Heart right ventricle (tissue), 16 donors: ENCODE results near the gene DDX39A. TPM values are rescaled to one million over a fixed set of nuclear protein-coding genes. Genes with fewer than 3 reads are reported as not detected.
A peak's percentile ranks its signal among the peaks of the same experiment; 100 is the strongest.

Source experiments
- ATAC-seq, 8 donors: fragments of 200-7000 bp; cut with Tn5 transposase; one replicate each; pipeline ENCODE4 v1.9.1; 2020; ENCODE audit warnings: mild to moderate bottlenecking in 8 of 8, moderate library complexity in 8 of 8, moderate number of reproducible peaks in 1 of 8
- DNase-seq, 2 donors: peaks; one replicate each; pipeline ENCODE4 v3.0.0-alpha.2; 2020
- H3K27ac ChIP-seq, 10 donors: fragments of 200-600 bp; sonication (generic) in 2 of 10; one replicate each; pipeline versions ENCODE4 v1.5.0 to v1.8.0; 2020 to 2022; ENCODE audit warnings: mild to moderate bottlenecking in 3 of 10
- H3K27me3 ChIP-seq, 7 donors: fragments of 200-600 bp; one replicate each; pipeline ENCODE4 v1.8.0; 2021 to 2022; ENCODE audit warnings: mild to moderate bottlenecking in 2 of 7
- H3K36me3 ChIP-seq, 9 donors: fragments of 200-600 bp; sonication (generic) in 1 of 9; one replicate each; pipeline versions ENCODE4 v1.5.0 to v1.8.0; 2020 to 2022; ENCODE audit warnings: mild to moderate bottlenecking in 2 of 9
- H3K4me1 ChIP-seq, 9 donors: fragments of 200-600 bp; sonication (generic) in 1 of 9; one replicate each; pipeline versions ENCODE4 v1.5.0 to v1.8.0; 2020 to 2022; ENCODE audit warnings: mild to moderate bottlenecking in 4 of 9
- H3K4me3 ChIP-seq, 10 donors: fragments of 200-600 bp; sonication (generic) in 2 of 10; one replicate each; pipeline versions ENCODE4 v1.5.0 to v1.8.0; 2020 to 2022; ENCODE audit warnings: mild to moderate bottlenecking in 7 of 10, moderate library complexity in 2 of 10
- H3K9me3 ChIP-seq, 11 donors: fragments of 200-600 bp in 10 of 11; sonication (generic) in 2 of 11; one replicate each; pipeline versions ENCODE4 v1.5.0 to v1.8.0; 2013 to 2022; ENCODE audit warnings: mild to moderate bottlenecking in 2 of 11, control low read depth in 1 of 11, moderate library complexity in 1 of 11
- CTCF ChIP-seq, 9 donors: fragments of 200-600 bp; sonication (generic) in 2 of 9; IDR thresholded peaks; one replicate each; pipeline versions ENCODE4 v1.5.0 to v1.8.0; 2021 to 2022; ENCODE audit warnings: antibody characterized with exemption in 9 of 9, mild to moderate bottlenecking in 5 of 9, moderate library complexity in 1 of 9
- WGBS, 2 donors: extraction: QIAGEN DNeasy Blood & Tissue Kit; methylation state at CpG; one replicate each; pipeline ENCODE4 v1.1.7; 2013; ENCODE audit warnings: inconsistent platforms in 1 of 2; 5-methylcytosine and 5-hydroxymethylcytosine counted together
- intact Hi-C, 10 donors: fragments of 100-400 bp; cut with DNase I; formaldehyde crosslinking; loops; one replicate each; pipeline versions ENCODE4 v1.11.1 to v1.14.2; 2022
- polyA plus RNA-seq, 2 donors: library from polyadenylated mRNA; stranded (reverse); fragments of 200-250 nt; gene quantifications; one replicate each; pipeline ENCODE4 v1.2.3, GENCODE V29; 2013
- total RNA-seq, 10 donors: library from RNA; stranded (reverse); fragmentation: NEBNext Ultra II Directional in 3 of 10; extraction: Animal tissue kit (Norgen Biotek cat#: 25700) in 3 of 10; gene quantifications; one replicate each; pipeline versions ENCODE4 v1.2.1 to v1.2.4, GENCODE V29; 2021 to 2023
- donor health status: Arrhythmogenic right ventricular cardiomyopathy.
- donor health status: ischemic (EF 13 %, LVEDD 7.1; RV severe dilation, severe dysfunction).
- donor health status: healthy with polysubstance abuse.
- donor health status: DM: no; HTN: yes; CAD: no.
- donor health status: DM: no; HTN: no; CAD: no.
- donor health status: ischemic (EF 25% LVEDD 6.9; RV normal size, moderate dysfunction).
- donor health status: ischemic (EF 25% LVEDD 5.7; RV mildly dilated, moderate dysfunction).
- donor health status: healthy.
- donor health status: DM: yes; HTN: yes; CAD: no.
- donor health status: Ischemic cardiomyopathy.
- donor health status: ischemic (EF 35%, LVEDD 5.7; RV mildly dilated, moderate dysfunction).
- donor health status: nonischemic (EF 11% LVEDD 7.7; RV severe dilation, severe dysfunction).
- donor health status: DM: yes; HTN: yes; CAD: no.
- donor health status: PGD.
- donor health status: ischemic (EF 29% LVEDD 5.4; RV normal size, mild dysfunction).
- donor health status: nonischemic (EF 23%, LVEDD 6.1; RV moderate dilation, normal function).

Gene DDX39A
- total and polyA plus RNA-seq, 12 donors, result 15.4 to 110 (median 24.3) TPM

- intact Hi-C loops, result loop anchor here in 8 of 10 donors (2.0 to 10.0 kb wide), 7 partner anchors 45 to 263 kb away; partner anchors contain the start of gene ADGRL1 (in 1 of the 8)
- Histone ChIP-seq H3K27ac (no peak overlapping the region), H3K4me3 (no peak overlapping the region), H3K9me3 (no peaks in the 10 kb centered on the region), H3K27me3 (no peaks in the 10 kb centered on the region), H3K36me3 (peaks cover 4 to 100% (median 76%) of the 10 kb centered on the region in 9 donors), H3K4me1 (peaks cover 0 to 21% (median 14%) of the 10 kb centered on the region in 9 donors)
- no peak for TF ChIP-seq CTCF (IDR thresholded peaks at IDR 0.05)
- no peak for DNase-seq
- WGBS, 2 donors, result 79 to 81% methylated on average over 20 of the region's 20 CpGs
- peak in 1 of 8 donors; percentile 7 for ATAC-seq
Observed at GRCh38 chr19:14407605-14408484, 11.3 kb downstream of the DDX39A start.

- WGBS, 2 donors, result 92% methylated on average over 27 of the region's 27 CpGs
- no peak for DNase-seq
- intact Hi-C loops, result loop anchor here in 8 of 10 donors (2.0 to 10.0 kb wide), 7 partner anchors 44 to 262 kb away; partner anchors contain the start of gene ADGRL1 (in 1 of the 8)
- Histone ChIP-seq H3K4me3 (no peak overlapping the region), H3K4me1 (peaks cover 0 to 18% (median 10%) of the 10 kb centered on the region in 9 donors), H3K27ac (peak overlapping the region in 8 of 10 donors; percentile 24 to 82 (median 64)), H3K9me3 (no peaks in the 10 kb centered on the region), H3K27me3 (no peaks in the 10 kb centered on the region), H3K36me3 (peaks cover 4 to 100% (median 68%) of the 10 kb centered on the region in 9 donors)
- TF ChIP-seq CTCF (IDR thresholded peaks at IDR 0.05), result no peak
- no peak for ATAC-seq
Observed at GRCh38 chr19:14406645-14407401, 12.3 kb downstream of the DDX39A start.

GRCh38 chr19:14405758-14406644 lies 13.1 kb downstream of the DDX39A start:
- ATAC-seq (peak; percentile 86 to 93 (median 90)), DNase-seq (peak; percentile 82 to 89)
- intact Hi-C loops, result loop anchor here in 8 of 10 donors (2.0 to 10.0 kb wide), 7 partner anchors 43 to 261 kb away; partner anchors contain the start of gene ADGRL1 (in 1 of the 8)
- Histone ChIP-seq H3K27me3 (no peaks in the 10 kb centered on the region), H3K36me3 (peaks cover 4 to 100% (median 69%) of the 10 kb centered on the region in 9 donors), H3K4me1 (peaks cover 0 to 19% (median 10%) of the 10 kb centered on the region in 9 donors), H3K9me3 (no peaks in the 10 kb centered on the region), H3K4me3 (peak overlapping the region in 7 of 10 donors; percentile 13 to 40 (median 37)), H3K27ac (peak overlapping the region in 9 of 10 donors; percentile 13 to 82 (median 62))
- 25 to 33% methylated on average over 60 to 61 of the region's 61 CpGs for WGBS, 2 donors
- TF ChIP-seq CTCF (IDR thresholded peaks at IDR 0.05), result peak; percentile 88 to 97 (median 94)
